Stimulated activated CD4-positive, alpha-beta T cell treated with anti-CD3 and anti-CD28 coated beads, Interleukin-15, amount 100 ng/mL, for 48 hours (primary cell): Measurements from ENCODE around the gene ENTR1.

Source experiments
- DNase-seq, 2 donors: peaks; one replicate each; pipeline ENCODE4 v3.0.0-alpha.2; 2020; ENCODE audit warnings: low read depth in 2 of 2

Gene ENTR1, protein sequence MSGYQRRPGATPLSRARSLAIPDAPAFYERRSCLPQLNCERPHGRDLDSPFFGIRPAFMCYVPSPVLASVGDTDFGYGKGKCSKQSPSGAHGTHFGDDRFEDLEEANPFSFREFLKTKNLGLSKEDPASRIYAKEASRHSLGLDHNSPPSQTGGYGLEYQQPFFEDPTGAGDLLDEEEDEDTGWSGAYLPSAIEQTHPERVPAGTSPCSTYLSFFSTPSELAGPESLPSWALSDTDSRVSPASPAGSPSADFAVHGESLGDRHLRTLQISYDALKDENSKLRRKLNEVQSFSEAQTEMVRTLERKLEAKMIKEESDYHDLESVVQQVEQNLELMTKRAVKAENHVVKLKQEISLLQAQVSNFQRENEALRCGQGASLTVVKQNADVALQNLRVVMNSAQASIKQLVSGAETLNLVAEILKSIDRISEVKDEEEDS

DNA sequence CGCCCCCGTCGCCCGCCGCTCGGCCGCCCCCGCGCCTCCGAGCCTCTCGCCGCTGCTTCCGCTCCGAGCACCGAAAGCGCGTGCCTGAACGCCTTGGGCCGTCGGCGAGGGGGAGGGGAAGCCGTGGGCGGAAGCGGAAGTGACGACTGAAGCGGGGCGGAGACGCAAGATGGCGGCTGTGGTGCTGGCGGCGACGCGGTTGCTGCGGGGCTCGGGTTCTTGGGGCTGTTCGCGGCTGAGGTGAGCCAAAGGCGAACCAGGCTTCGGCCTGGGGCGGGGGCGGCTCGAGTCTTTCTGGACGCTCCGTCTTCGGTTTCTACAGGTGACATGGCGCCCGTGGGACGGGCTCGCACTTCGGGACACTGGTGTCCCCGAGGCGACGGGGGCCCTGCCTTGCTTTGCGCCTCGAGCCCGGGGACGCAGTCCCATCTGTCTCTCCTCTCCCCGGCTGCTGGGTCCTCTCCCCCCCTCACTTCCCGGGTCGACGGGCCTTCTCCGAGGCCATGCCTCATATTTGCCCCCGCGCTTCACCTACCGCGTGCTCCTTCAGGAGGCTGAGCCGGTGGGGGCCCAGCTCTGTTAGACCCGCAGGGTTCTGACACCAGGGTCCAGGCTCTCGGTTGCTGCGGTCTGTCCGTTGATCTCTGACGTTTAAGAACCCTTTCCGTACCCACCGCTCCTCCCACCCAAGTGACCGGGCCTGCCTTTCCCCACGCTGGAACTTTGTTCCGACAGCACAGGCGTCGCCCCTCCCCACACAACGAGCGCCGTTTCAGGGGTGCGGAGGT, at the start of gene ENTR1, which contains the start of gene PMPCA:
TSS of gene ENTR1 (minus strand) at position 115 of the 788 bp plus-strand sequence. CDS start 217 bp downstream, outside the sequence.
TSS of gene PMPCA (plus strand) at position 159 of the 788 bp plus-strand sequence. CDS start at position 170, 11 bp downstream.
- peak; percentile 90 to 97 for DNase-seq

GRCh38 chr9:136459425-136459824, 49.0 kb upstream of the ENTR1 start:
- no peak for DNase-seq

GRCh38 chr9:136457326-136457725, 46.9 kb upstream of the ENTR1 start:
- no peak for DNase-seq

DNA sequence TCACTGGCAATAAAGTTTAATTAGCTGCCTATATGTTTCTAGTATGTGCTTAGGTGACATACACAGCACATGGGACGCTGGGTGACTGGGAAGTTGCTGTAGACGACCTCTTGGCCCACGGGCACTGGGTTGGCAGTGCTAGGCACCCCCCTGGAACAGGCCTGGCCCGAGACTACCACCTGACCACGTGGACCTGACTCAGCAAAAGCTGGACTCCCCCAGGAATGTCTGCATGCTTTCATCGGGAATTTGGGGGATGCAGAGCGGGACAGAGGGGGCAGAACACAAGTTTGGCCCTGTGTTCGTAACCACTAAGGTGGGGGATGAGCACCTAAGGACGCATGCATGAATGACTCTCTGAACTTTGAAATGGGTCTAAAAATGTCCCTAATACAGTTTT, 45.8 kb upstream of the ENTR1 start:
- DNase-seq: no peak

- DNase-seq: no peak
These were observed 44.9 kb upstream of the ENTR1 start for GRCh38 chr9:136455043-136456002.

DNA sequence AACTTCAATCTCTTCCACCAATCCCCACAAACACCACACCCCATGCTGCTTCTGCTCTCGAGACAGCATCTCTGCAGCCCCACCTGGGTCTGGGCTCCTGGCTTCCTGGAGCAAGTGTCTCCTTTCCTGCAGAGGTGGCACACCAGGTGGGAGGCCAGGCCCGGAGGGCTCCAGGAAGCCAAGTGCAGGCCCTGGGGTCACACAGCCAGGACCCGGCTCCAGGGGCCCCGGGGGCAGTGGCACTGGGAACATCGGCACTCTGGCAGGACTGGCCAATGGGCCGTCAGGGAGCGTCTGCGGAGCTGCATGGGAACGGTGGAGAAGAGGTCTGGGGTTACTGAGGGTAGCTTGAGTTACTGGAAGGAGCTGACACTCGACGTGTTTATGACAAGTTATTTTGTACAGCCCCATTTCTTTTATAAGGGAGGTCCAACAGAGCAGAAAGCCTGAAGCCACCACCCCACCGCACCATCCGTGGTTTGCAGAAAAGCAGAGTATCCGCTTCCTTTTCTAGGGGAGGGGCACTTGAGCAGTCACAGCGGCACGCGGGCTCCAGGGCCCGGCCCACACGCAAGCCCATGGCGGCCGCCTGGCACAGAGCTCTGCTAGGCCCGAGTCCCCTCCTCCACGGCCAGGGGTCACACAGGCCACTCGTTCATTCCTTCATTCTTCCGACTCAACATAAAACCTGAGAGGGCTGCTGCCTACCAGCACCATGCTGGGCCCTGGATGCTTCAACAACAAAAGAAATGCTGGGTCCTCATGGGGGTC, 43.8 kb upstream of the ENTR1 start:
- no peak for DNase-seq

GRCh38 chr9:136453326-136453725, 42.9 kb upstream of the ENTR1 start:
- no peak for DNase-seq

GRCh38 chr9:136451221-136451877, 40.9 kb upstream of the ENTR1 start:
- DNase-seq: no peak

- DNase-seq: no peak
These were observed 38.2 kb upstream of the ENTR1 start for GRCh38 chr9:136448655-136449054.

GRCh38 chr9:136447173-136447778, 36.9 kb upstream of the ENTR1 start:
- DNase-seq: no peak

GRCh38 chr9:136445799-136446198, 35.4 kb upstream of the ENTR1 start:
- no peak for DNase-seq

GRCh38 chr9:136444102-136444501, 33.7 kb upstream of the ENTR1 start:
- DNase-seq: no peak

DNA sequence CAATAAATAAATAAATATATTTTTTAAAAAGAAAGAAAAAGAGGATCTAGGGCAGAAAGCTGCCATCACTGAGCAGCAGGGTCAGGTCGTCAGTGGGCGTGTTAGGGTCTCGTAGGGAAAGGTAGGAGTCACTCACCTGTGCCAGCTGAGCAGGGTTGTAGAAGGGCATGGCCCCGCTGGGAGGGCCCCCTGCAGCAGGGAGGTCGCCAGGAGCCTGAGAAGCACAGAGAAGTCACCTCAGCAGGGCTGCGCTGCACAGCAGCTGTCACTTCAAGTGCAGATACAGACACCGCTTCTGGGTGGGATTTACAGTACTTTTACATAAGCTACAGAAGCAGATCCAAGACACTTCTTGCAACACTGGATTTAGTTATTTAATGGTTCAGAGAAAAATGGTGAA, 33.3 kb upstream of the ENTR1 start:
- DNase-seq: no peak

DNA sequence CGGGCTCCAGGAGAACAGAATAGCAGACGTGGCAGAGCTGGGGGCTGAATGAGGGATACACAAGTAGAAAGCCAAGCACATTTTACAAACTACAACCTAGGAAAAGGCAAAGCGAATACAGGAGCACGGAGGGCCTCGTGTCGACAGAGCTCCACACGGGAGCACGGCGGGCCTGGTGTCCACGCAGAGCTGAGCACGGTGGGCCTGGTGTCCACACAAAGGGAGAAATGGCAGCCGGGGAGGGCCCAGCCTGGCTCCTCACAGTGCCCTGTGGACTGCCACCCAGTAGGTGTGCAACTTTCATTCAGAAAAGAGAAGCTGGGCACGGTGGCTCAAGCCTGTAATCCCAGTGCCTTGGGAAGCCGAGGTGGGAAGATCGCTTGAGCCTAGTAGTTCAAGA, 32.7 kb upstream of the ENTR1 start:
- no peak for DNase-seq

- DNase-seq: no peak
These were observed 31.9 kb upstream of the ENTR1 start for GRCh38 chr9:136442265-136442664.

DNA sequence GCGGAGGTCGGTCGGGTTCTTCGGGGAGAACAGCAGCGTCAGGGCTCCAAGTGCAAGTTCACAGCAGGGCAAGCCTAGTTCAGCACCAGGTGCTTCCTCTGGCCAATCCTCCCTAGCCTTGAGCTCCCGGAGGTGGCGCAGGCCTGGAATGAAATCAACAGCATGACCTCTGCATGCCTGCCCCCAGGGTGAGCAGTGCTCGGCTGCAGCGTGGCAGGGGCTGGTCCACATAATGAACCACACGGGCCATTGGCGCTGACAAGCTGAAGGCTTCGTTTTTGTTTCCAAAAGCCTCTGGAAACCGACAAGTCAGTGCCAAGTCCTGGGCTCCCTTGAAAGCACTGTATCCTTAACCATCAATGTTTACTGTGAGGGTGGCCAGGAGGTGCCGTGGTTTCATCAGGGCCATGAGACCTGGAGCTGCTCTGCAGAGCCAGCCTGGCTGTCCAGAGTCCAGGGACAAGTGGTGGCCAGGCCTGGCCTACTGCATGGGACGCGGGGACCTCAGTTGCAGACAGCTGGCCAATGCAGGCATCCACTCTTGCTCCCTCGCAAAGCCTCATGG, 31.3 kb upstream of the ENTR1 start:
- DNase-seq: no peak

DNA sequence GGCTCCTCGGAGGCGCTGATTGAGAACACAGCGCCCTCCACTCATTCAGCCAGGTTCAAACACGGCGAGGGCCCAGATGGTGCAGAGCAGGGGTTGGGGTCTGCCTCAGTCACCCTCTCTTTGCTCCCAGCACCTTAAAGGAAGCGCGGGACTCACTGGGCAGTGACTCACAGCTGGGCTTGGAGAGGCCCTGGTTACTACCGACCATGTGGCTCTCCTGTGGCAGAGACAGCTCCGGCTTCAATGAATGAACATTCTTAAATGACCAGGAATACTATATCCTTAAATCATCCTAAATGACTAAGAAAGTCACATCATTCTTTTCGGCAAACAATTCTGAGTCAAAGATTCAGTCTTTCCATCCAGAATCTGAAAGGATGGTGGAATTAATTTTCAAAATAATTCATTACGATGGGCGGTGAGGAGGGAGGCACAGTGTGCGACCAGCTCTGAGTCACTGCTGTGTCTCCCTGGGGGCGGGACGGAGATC, 30.8 kb upstream of the ENTR1 start:
- no peak for DNase-seq

GRCh38 chr9:136439481-136440408, 29.3 kb upstream of the ENTR1 start, which contains the start of gene INPP5E:
TSS of gene INPP5E (minus strand) at chr9:136439845. CDS start at chr9:136439419, 426 bp downstream.
- peak; percentile 51 to 76 for DNase-seq
